GM23248 (cell line): ENCODE data around the gene ZFP36L1. TPM values are rescaled to one million over a fixed set of nuclear protein-coding genes. Genes with fewer than 3 reads are reported as not detected.

ENCODE experiments used
- DNase-seq: peaks from one replicate; pipeline ENCODE4 v3.0.0-alpha.2; 2015
- H2AFZ ChIP-seq: fragments of 200-600 bp; sonication (generic); 2 replicates; pipeline ENCODE4 v1.6.1; 2016; ENCODE audit warnings: antibody characterized with exemption
- H3F3A ChIP-seq: fragments of 200-600 bp; sonication (generic); 2 replicates; pipeline ENCODE4 v1.6.1; 2016; ENCODE audit warnings: mild to moderate bottlenecking, antibody characterized with exemption, mixed run types; ENCODE audit not compliant: insufficient read depth
- H3K27ac ChIP-seq: fragments of 200-600 bp; sonication (generic); 2 replicates; pipeline ENCODE4 v1.5.1; 2016; ENCODE audit warnings: mild to moderate bottlenecking
- H3K27me3 ChIP-seq: fragments of 200-600 bp; sonication (generic); replicated peaks from 2 replicates; pipeline ENCODE4 v1.6.1; 2016; ENCODE audit warnings: mild to moderate bottlenecking; ENCODE audit not compliant: insufficient read depth
- H3K36me3 ChIP-seq: fragments of 200-600 bp; sonication (generic); 2 replicates; pipeline ENCODE4 v1.6.1; 2016; ENCODE audit warnings: low read depth, mild to moderate bottlenecking
- H3K4me1 ChIP-seq: fragments of 200-600 bp; sonication (generic); 2 replicates; pipeline ENCODE4 v1.6.1; 2016; ENCODE audit warnings: mild to moderate bottlenecking; ENCODE audit not compliant: insufficient read depth
- H3K4me2 ChIP-seq: fragments of 200-600 bp; sonication (generic); one replicate; pipeline ENCODE4 v1.6.1; 2016; ENCODE audit warnings: mild to moderate bottlenecking; ENCODE audit not compliant: unreplicated experiment
- H3K4me3 ChIP-seq: fragments of 200-600 bp; sonication (generic); 2 replicates; pipeline ENCODE4 v1.5.1; 2016; ENCODE audit warnings: mild to moderate bottlenecking
- H3K79me2 ChIP-seq: fragments of 200-600 bp; sonication (generic); 2 replicates; pipeline ENCODE4 v1.6.1; 2016; ENCODE audit warnings: mild to moderate bottlenecking; ENCODE audit not compliant: insufficient read depth
- H3K9ac ChIP-seq: fragments of 200-600 bp; sonication (generic); 2 replicates; pipeline ENCODE4 v1.6.1; 2016; ENCODE audit warnings: mild to moderate bottlenecking
- H3K9me2 ChIP-seq: fragments of 200-600 bp; sonication (generic); 2 replicates; pipeline ENCODE4 v1.6.1; 2016; ENCODE audit warnings: mixed run types, mild to moderate bottlenecking, moderate library complexity; ENCODE audit not compliant: insufficient read depth
- H3K9me3 ChIP-seq: fragments of 200-600 bp; sonication (generic); one replicate; pipeline ENCODE4 v1.6.1; 2017; ENCODE audit warnings: low read depth
- H4K20me1 ChIP-seq: fragments of 200-600 bp; sonication (generic); 2 replicates; pipeline ENCODE4 v1.6.0; 2016; ENCODE audit not compliant: insufficient read depth
- EZH2 ChIP-seq: fragments of 200-600 bp; sonication (generic); IDR thresholded peaks from 2 replicates; pipeline ENCODE4 v1.6.1; 2018; ENCODE audit warnings: antibody characterized with exemption, mild to moderate bottlenecking; ENCODE audit not compliant: insufficient read depth, poor library complexity, severe bottlenecking
- EZH2phosphoT487 ChIP-seq: fragments of 200-600 bp; sonication (generic); IDR thresholded peaks from 2 replicates; pipeline ENCODE4 v1.6.1; 2018; ENCODE audit warnings: antibody characterized with exemption, moderate library complexity, mild to moderate bottlenecking, low read depth; ENCODE audit not compliant: insufficient read depth
- WGBS, 2 experiments: methylation state at CpG; one replicate each; pipeline ENCODE4 v1.1.6; 2015 to 2017; ENCODE audit warnings: low lambda C conversion rate in 2 of 2, low coverage in 1 of 2; ENCODE audit errors: missing lambda C conversion rate in 2 of 2; 5-methylcytosine and 5-hydroxymethylcytosine counted together
- in situ Hi-C: fragments of 300-500 bp; cut with MboI; formaldehyde crosslinking; loops from 2 replicates; pipeline ENCODE4 v1.15.0; 2020
- polyA plus RNA-seq: library from polyadenylated mRNA; unstranded; fragments of >200 nt; fragmentation: Nextera tagmentation; extraction: Ambion mirVana; gene quantifications from 2 replicates; pipeline ENCODE4 v1.2.1, GENCODE V29; 2016
- total RNA-seq: library from RNA; depleted of rRNA; stranded (reverse); fragments of >200 nt; shearing (Covaris generic); gene quantifications from 2 replicates; pipeline ENCODE4 v1.2.3, GENCODE V29; 2014; rRNA removed

The ZFP36L1 gene
- total and polyA plus RNA-seq, 2 experiments from 2014 or later, result 92.9 to 599 TPM

DNA sequence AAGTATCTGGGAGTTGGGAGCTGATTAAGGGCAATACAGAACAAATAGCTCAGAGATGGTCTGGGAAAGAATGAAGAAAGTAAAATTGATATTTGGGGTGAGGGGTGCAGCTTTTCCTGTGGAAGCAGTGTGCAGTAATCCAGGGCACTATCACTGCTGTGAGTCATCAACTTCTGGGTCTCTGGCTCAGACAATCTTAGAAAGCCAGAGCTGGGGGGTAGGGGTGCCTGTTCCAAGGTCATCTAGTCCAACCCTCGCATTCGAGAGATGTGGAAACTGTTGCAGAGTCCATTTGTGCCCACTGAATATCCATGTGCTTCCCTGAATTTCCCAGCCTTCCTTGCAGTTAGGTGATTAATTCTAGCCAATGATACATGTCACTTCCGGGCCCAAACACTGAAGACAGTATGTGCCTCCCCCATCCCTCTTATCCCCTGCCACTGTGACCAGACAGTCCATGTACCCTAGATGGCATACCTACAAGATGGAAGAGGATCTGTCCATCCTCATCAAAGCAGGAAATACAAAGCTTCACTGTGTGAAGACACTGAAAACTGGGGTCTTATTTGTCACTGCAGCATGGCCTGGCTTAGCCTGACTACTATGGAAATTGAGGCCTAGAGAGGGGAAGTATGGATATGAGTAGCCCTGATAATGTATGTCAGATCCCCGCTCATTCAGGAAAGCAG lies 51.9 kb downstream of the ZFP36L1 start:
- H4K20me1 ChIP-seq, result no peaks in the 10 kb centered on the region
- WGBS, 2 experiments, result 97 to 99% methylated on average over 4 of the region's 4 CpGs
- no peaks in the 10 kb centered on the region; the same call in 1 of the 2 replicates for H3K4me1 ChIP-seq
- in situ Hi-C loops, result no loop called here
- no peak overlapping the region for H3K4me3 ChIP-seq
- H3K27me3 ChIP-seq, result no peaks in the 10 kb centered on the region
- no peaks in the 10 kb centered on the region for H3F3A ChIP-seq
- H3K79me2 ChIP-seq, result no peaks in the 10 kb centered on the region
- no peaks in the 10 kb centered on the region for H3K36me3 ChIP-seq
- no peak for DNase-seq
- H3K9me3 ChIP-seq, result no peaks in the 10 kb centered on the region
- H3K4me2 ChIP-seq, result no peak overlapping the region
- no peak overlapping the region for H3K9ac ChIP-seq
- no peak for TF ChIP-seq EZH2phosphoT487
- TF ChIP-seq EZH2, result no peak
- H3K9me2 ChIP-seq, result no peaks in the 10 kb centered on the region
- no peak overlapping the region for H2AFZ ChIP-seq
- no peak overlapping the region for H3K27ac ChIP-seq

DNA sequence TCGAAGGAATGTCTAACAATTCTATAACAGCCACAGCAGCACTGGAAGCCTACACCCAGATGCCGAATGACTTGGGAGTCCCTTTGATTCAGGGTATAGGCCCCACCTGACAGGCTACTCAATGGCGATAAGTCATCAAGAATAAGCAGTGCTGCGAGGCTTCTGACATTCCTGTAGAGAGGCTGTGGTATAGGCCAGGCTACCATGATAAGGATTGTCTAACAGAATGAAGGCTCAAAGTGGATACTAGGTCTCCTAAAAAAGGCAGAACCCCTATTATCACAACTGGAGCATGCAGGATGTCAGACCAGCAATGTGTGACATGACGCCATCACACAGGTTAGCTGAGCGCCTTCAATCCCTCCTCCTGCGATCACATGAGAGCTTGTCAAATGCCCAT lies 53.2 kb downstream of the ZFP36L1 start:
- no peak overlapping the region for H3K4me2 ChIP-seq
- H3K4me1 ChIP-seq, result no peaks in the 10 kb centered on the region; the same call in 1 of the 2 replicates
- H3K27me3 ChIP-seq, result no peaks in the 10 kb centered on the region
- no peak for DNase-seq
- H2AFZ ChIP-seq, result no peak overlapping the region
- no peaks in the 10 kb centered on the region for H3K9me2 ChIP-seq
- no peaks in the 10 kb centered on the region for H3K9me3 ChIP-seq
- no peaks in the 10 kb centered on the region for H3K79me2 ChIP-seq
- H3K9ac ChIP-seq, result no peak overlapping the region
- no peaks in the 10 kb centered on the region for H3K36me3 ChIP-seq
- in situ Hi-C loops, result no loop called here
- TF ChIP-seq EZH2 (no peak), EZH2phosphoT487 (no peak)
- no peaks in the 10 kb centered on the region for H4K20me1 ChIP-seq
- no peak overlapping the region for H3K4me3 ChIP-seq
- H3F3A ChIP-seq, result no peaks in the 10 kb centered on the region
- WGBS, 2 experiments, result 96 to 99% methylated on average over 7 of the region's 7 CpGs
- no peak overlapping the region for H3K27ac ChIP-seq

DNA sequence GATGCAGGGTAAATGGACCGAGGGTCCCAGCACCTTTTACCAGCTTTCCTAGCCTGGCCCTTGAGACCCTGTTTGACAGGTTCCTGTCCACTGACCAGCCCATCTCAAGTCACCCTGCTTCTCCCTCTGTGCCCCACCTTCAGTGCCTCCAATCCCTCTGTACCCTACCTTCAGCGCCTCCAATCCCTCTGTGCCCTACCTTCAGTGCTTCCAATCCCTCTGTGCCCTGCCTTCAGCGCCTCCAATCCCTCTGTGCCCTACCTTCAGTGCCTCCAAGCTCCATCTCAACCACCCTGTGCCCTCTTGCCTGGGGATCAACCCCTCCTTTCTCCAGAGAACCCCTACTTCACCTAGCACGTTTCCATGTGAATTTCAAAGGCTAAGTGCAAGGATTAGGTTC lies 54.3 kb downstream of the ZFP36L1 start:
- no peaks in the 10 kb centered on the region for H3K9me3 ChIP-seq
- no peak overlapping the region for H3K27ac ChIP-seq
- DNase-seq, result no peak
- in situ Hi-C loops, result no loop called here
- H3K36me3 ChIP-seq, result no peaks in the 10 kb centered on the region
- H3K4me1 ChIP-seq, result no peaks in the 10 kb centered on the region; the same call in 1 of the 2 replicates
- whole genome bisulfite sequencing, 2 experiments, result 80 to 94% methylated on average over 4 of the region's 4 CpGs
- no peaks in the 10 kb centered on the region for H3K79me2 ChIP-seq
- no peaks in the 10 kb centered on the region for H3K27me3 ChIP-seq
- H3F3A ChIP-seq, result no peaks in the 10 kb centered on the region
- no peaks in the 10 kb centered on the region for H4K20me1 ChIP-seq
- no peak overlapping the region for H3K4me2 ChIP-seq
- H3K4me3 ChIP-seq, result no peak overlapping the region
- TF ChIP-seq EZH2phosphoT487, result no peak
- TF ChIP-seq EZH2, result no peak
- H3K9me2 ChIP-seq, result no peaks in the 10 kb centered on the region
- no peak overlapping the region for H2AFZ ChIP-seq
- H3K9ac ChIP-seq, result no peak overlapping the region

Other genes starting within 250 kb of the ZFP36L1 start
- gene ACTN1, start 186.2 kb upstream of the ZFP36L1 start, total RNA-seq, result 403 and 414 TPM in 2 replicates
- gene ACTN1, start 186.2 kb upstream of the ZFP36L1 start, polyA plus RNA-seq, result 593 and 597 TPM in 2 replicates